ENCODE results near the gene SPNS3.

SPNS3 gene

GRCh38 chr17:4514206-4514605 is 80.5 kb downstream of the SPNS3 start:
- Histone ChIP-seq H3K9me3 (ENCODE audit: control insufficient read depth, insufficient read depth, low read length) (no peaks in the 10 kb centered on the region), H3K4me1 (ENCODE audit: control insufficient read depth, low read length) (peaks cover 14% of the 10 kb centered on the region), H3F3A (ENCODE audit: control insufficient read depth, insufficient read depth) (no peaks in the 10 kb centered on the region), H3K27me3 (ENCODE audit: control insufficient read depth, low read length) (no peaks in the 10 kb centered on the region), H3K27ac (ENCODE audit: low read depth, low read length) (no peak overlapping the region), H3K4me2 (ENCODE audit: low read length) (no peak overlapping the region), H3K36me3 (ENCODE audit: control insufficient read depth, low read length) (no peaks in the 10 kb centered on the region), H3K79me2 (ENCODE audit: control insufficient read depth, low read length) (no peaks in the 10 kb centered on the region), H3K9me2 (replicated peaks; ENCODE audit: control insufficient read depth, low read length) (no peaks in the 10 kb centered on the region), H4K20me1 (ENCODE audit: control insufficient read depth, insufficient read depth, low read depth, low read length) (no peaks in the 10 kb centered on the region), H3K4me3 (ENCODE audit: low read length) (no peak overlapping the region)
- no peak for TF ChIP-seq CTCF (IDR thresholded peaks at IDR 0.05; ENCODE audit: low read depth, low read length, poor library complexity, severe bottlenecking)
- TF ChIP-seq EZH2phosphoT487 (IDR thresholded peaks at IDR 0.05; ENCODE audit: borderline replicate concordance, low read length), result no peak

DNA sequence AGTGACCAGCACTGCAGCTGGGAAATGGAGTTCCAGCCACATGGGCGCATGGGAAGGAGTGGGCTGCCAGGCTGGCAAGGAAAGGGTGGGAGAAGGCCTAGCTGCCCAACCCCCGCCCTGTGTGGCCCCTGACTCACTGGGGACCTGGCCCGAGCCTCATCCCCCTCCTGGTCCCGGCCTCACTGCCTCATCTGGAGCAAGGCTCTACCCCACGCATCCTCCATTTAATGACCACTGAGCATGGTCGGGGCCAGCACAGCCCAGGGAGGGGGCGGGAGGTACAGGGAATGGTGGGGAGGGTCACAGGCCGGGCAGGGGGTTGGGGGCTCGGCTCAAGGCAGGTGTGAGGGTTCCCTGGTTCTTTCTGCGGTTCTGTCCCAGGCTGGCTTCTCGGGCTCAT is 81.0 kb downstream of the SPNS3 start:
- no peaks in the 10 kb centered on the region for H4K20me1 ChIP-seq (ENCODE audit: control insufficient read depth, insufficient read depth, low read depth, low read length)
- no peak overlapping the region for H3K4me2 ChIP-seq (ENCODE audit: low read length)
- no peaks in the 10 kb centered on the region for H3K27me3 ChIP-seq (ENCODE audit: control insufficient read depth, low read length)
- no peaks in the 10 kb centered on the region for H3K9me3 ChIP-seq (ENCODE audit: control insufficient read depth, insufficient read depth, low read length)
- no peaks in the 10 kb centered on the region for H3F3A ChIP-seq (ENCODE audit: control insufficient read depth, insufficient read depth)
- H3K4me3 ChIP-seq (ENCODE audit: low read length), result no peak overlapping the region
- peaks cover 15% of the 10 kb centered on the region for H3K4me1 ChIP-seq (ENCODE audit: control insufficient read depth, low read length)
- H3K36me3 ChIP-seq (ENCODE audit: control insufficient read depth, low read length), result no peaks in the 10 kb centered on the region
- no peaks in the 10 kb centered on the region for H3K9me2 ChIP-seq (replicated peaks; ENCODE audit: control insufficient read depth, low read length)
- no peak overlapping the region for H3K27ac ChIP-seq (ENCODE audit: low read depth, low read length)
- no peaks in the 10 kb centered on the region for H3K79me2 ChIP-seq (ENCODE audit: control insufficient read depth, low read length)
- TF ChIP-seq EZH2phosphoT487 (IDR thresholded peaks at IDR 0.05; ENCODE audit: borderline replicate concordance, low read length), result no peak
- TF ChIP-seq CTCF (IDR thresholded peaks at IDR 0.05; ENCODE audit: low read depth, low read length, poor library complexity, severe bottlenecking), result no peak

- peaks cover 17% of the 10 kb centered on the region for H3K4me1 ChIP-seq (ENCODE audit: control insufficient read depth, low read length)
- H3K27me3 ChIP-seq (ENCODE audit: control insufficient read depth, low read length), result no peaks in the 10 kb centered on the region
- H3K27ac ChIP-seq (ENCODE audit: low read depth, low read length), result no peak overlapping the region
- H3K36me3 ChIP-seq (ENCODE audit: control insufficient read depth, low read length), result no peaks in the 10 kb centered on the region
- H3K4me3 ChIP-seq (ENCODE audit: low read length), result no peak overlapping the region
- no peaks in the 10 kb centered on the region for H3K79me2 ChIP-seq (ENCODE audit: control insufficient read depth, low read length)
- no peaks in the 10 kb centered on the region for H3F3A ChIP-seq (ENCODE audit: control insufficient read depth, insufficient read depth)
- no peaks in the 10 kb centered on the region for H4K20me1 ChIP-seq (ENCODE audit: control insufficient read depth, insufficient read depth, low read depth, low read length)
- no peaks in the 10 kb centered on the region for H3K9me2 ChIP-seq (replicated peaks; ENCODE audit: control insufficient read depth, low read length)
- no peak for TF ChIP-seq CTCF (IDR thresholded peaks at IDR 0.05; ENCODE audit: low read depth, low read length, poor library complexity, severe bottlenecking)
- no peak for TF ChIP-seq EZH2phosphoT487 (IDR thresholded peaks at IDR 0.05; ENCODE audit: borderline replicate concordance, low read length)
- H3K4me2 ChIP-seq (ENCODE audit: low read length), result no peak overlapping the region
- no peaks in the 10 kb centered on the region for H3K9me3 ChIP-seq (ENCODE audit: control insufficient read depth, insufficient read depth, low read length)
Measured at GRCh38 chr17:4515501-4515900, 81.8 kb downstream of the SPNS3 start.

DNA sequence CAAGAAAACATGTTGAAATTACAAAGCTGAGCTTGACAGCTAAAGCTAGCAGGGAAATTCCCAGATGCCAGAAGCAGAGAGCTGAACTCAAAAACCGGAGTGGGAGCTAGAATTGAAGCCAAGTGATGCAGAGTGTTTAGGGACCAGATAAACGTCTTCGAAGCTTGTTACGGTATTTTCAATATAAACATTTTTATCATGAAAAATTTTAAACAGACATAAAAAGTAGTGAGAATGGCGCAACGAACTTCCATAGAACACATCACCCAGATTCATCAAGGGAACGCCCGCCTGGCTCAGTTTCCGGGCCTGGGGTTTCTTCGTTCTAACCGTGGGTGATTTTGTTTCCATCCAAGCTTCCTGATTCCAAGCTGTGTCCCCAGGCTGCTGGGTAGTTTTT is 83.0 kb downstream of the SPNS3 start:
- no peaks in the 10 kb centered on the region for H3K79me2 ChIP-seq (ENCODE audit: control insufficient read depth, low read length)
- no peak overlapping the region for H3K27ac ChIP-seq (ENCODE audit: low read depth, low read length)
- H3K9me2 ChIP-seq (replicated peaks; ENCODE audit: control insufficient read depth, low read length), result no peaks in the 10 kb centered on the region
- H3K4me2 ChIP-seq (ENCODE audit: low read length), result no peak overlapping the region
- no peak overlapping the region for H3K4me3 ChIP-seq (ENCODE audit: low read length)
- no peaks in the 10 kb centered on the region for H3K36me3 ChIP-seq (ENCODE audit: control insufficient read depth, low read length)
- TF ChIP-seq CTCF (IDR thresholded peaks at IDR 0.05; ENCODE audit: low read depth, low read length, poor library complexity, severe bottlenecking) (no peak), EZH2phosphoT487 (IDR thresholded peaks at IDR 0.05; ENCODE audit: borderline replicate concordance, low read length) (no peak)
- peaks cover 17% of the 10 kb centered on the region for H3K4me1 ChIP-seq (ENCODE audit: control insufficient read depth, low read length)
- H3K9me3 ChIP-seq (ENCODE audit: control insufficient read depth, insufficient read depth, low read length), result no peaks in the 10 kb centered on the region
- H4K20me1 ChIP-seq (ENCODE audit: control insufficient read depth, insufficient read depth, low read depth, low read length), result no peaks in the 10 kb centered on the region
- H3F3A ChIP-seq (ENCODE audit: control insufficient read depth, insufficient read depth), result no peaks in the 10 kb centered on the region
- no peaks in the 10 kb centered on the region for H3K27me3 ChIP-seq (ENCODE audit: control insufficient read depth, low read length)

All from DOHH2 (cell line).